SK-N-SH (cell line): ENCODE measurements around the gene TFIP11. TPM values are rescaled to one million over a fixed set of nuclear protein-coding genes. Genes with fewer than 3 reads are reported as not detected.

Experiments used
- CTCF ChIA-PET: fragments of 300-600, 350-600 bp; formaldehyde crosslinking; extraction: SDS; loops from one replicate; lab custom pipeline; 2021; lab: Yijun Ruan, JAX
- POLR2A ChIA-PET: fragments of 350-600 bp; sonication (Branson Sonifier 250); formaldehyde crosslinking; extraction: SDS; loops from one replicate; lab custom pipeline; 2020; ENCODE audit warnings: antibody characterized with exemption, inconsistent platforms; lab: Yijun Ruan, JAX
- DNase-seq: peaks from one replicate; pipeline ENCODE4 v3.0.0; 2012
- H2AFZ ChIP-seq: fragments of 200-600 bp; sonication (generic); 2 replicates; pipeline ENCODE4 v1.8.1; 2016; ENCODE audit warnings: antibody characterized with exemption, mild to moderate bottlenecking, low read depth
- H3F3A ChIP-seq: fragments of 200-600 bp; sonication (generic); replicated peaks from 2 replicates; pipeline ENCODE3; 2016; ENCODE audit warnings: antibody characterized with exemption, mild to moderate bottlenecking; ENCODE audit not compliant: insufficient read depth
- H3K27ac ChIP-seq, 2 experiments: fragments of 200-500 bp in 1 of 2; fragments of 200-600 bp in 1 of 2; sonication (Bioruptor generic) in 1 of 2; sonication (generic), shearing (Covaris generic) in 1 of 2; 2 replicates each; pipeline versions ENCODE4 v1.5.1 to v1.6.1; 2014 to 2016; ENCODE audit warnings: low read depth in 2 of 2, inconsistent platforms in 1 of 2, low read length in 1 of 2, mild to moderate bottlenecking in 1 of 2, mixed read lengths in 1 of 2
- H3K27me3 ChIP-seq: fragments of 200-600 bp; sonication (generic), shearing (Covaris generic); 2 replicates; pipeline ENCODE4 v1.6.1; 2016; ENCODE audit warnings: mixed run types; ENCODE audit not compliant: insufficient read depth
- H3K36me3 ChIP-seq, 2 experiments: fragments of 200-500 bp in 1 of 2; fragments of 200-600 bp in 1 of 2; sonication (Bioruptor generic) in 1 of 2; sonication (generic) in 1 of 2; replicated peaks in 1 of 2; 2 replicates each; pipeline versions ENCODE3 to v1.5.1; 2014 to 2016; ENCODE audit warnings: low read length in 1 of 2, mild to moderate bottlenecking in 1 of 2; ENCODE audit not compliant: insufficient read depth in 2 of 2, control insufficient read depth in 1 of 2
- H3K4me1 ChIP-seq, 2 experiments: fragments of 200-500 bp in 1 of 2; fragments of 200-600 bp in 1 of 2; sonication (Bioruptor generic) in 1 of 2; sonication (generic), shearing (Covaris generic) in 1 of 2; 2 replicates each; pipeline versions ENCODE4 v1.5.1 to v1.6.1; 2014 to 2016; ENCODE audit warnings: low read depth in 1 of 2, low read length in 1 of 2, mixed run types in 1 of 2; ENCODE audit not compliant: insufficient read depth in 2 of 2, control insufficient read depth in 1 of 2
- H3K4me2 ChIP-seq: fragments of 200-600 bp; sonication (generic), shearing (Covaris generic); 2 replicates; pipeline ENCODE4 v1.6.1; 2017; ENCODE audit warnings: mixed run types
- H3K4me3 ChIP-seq, 2 experiments: fragments of 200-500 bp in 1 of 2; fragments of 200-600 bp in 1 of 2; sonication (Bioruptor generic) in 1 of 2; sonication (generic), shearing (Covaris generic) in 1 of 2; 2 replicates each; pipeline versions ENCODE4 v1.5.1 to v1.8.1; 2014 to 2016; ENCODE audit warnings: low read depth in 2 of 2, inconsistent platforms in 1 of 2, low read length in 1 of 2, mild to moderate bottlenecking in 1 of 2, mixed read lengths in 1 of 2, moderate library complexity in 1 of 2
- H3K79me2 ChIP-seq: fragments of 200-600 bp; sonication (generic); 2 replicates; pipeline ENCODE4 v1.8.1; 2017; ENCODE audit warnings: mild to moderate bottlenecking; ENCODE audit not compliant: insufficient read depth
- H3K9ac ChIP-seq: fragments of 200-600 bp; sonication (generic); 2 replicates; pipeline ENCODE4 v1.6.1; 2017; ENCODE audit warnings: mixed run types
- H3K9me2 ChIP-seq: fragments of 200-600 bp; sonication (generic); 2 replicates; pipeline ENCODE4 v1.6.1; 2017; ENCODE audit warnings: mixed run types
- H3K9me3 ChIP-seq: fragments of 200-600 bp; sonication (generic); 2 replicates; pipeline ENCODE4 v1.6.1; 2017; ENCODE audit warnings: mixed run types, mild to moderate bottlenecking, moderate library complexity
- H4K20me1 ChIP-seq: fragments of 200-600 bp; sonication (generic); 2 replicates; pipeline ENCODE4 v1.6.1; 2017; ENCODE audit warnings: mild to moderate bottlenecking, mixed run types; ENCODE audit not compliant: insufficient read depth
- FOXJ3 ChIP-seq: sonication (generic); formaldehyde crosslinking; IDR thresholded peaks from 2 replicates; pipeline ENCODE4 v1.5.1; 2020; ENCODE audit warnings: mild to moderate bottlenecking, missing genetic modification reagents
- FOXM1 ChIP-seq: IDR thresholded peaks from 2 replicates; pipeline ENCODE4 v1.4.0; 2012; ENCODE audit warnings: low read depth, mild to moderate bottlenecking
- MAX ChIP-seq: IDR thresholded peaks from 2 replicates; pipeline ENCODE4 v1.4.0; 2012; ENCODE audit warnings: low read depth
- MEF2A ChIP-seq: IDR thresholded peaks from 2 replicates; pipeline ENCODE4 v1.4.0; 2012; ENCODE audit warnings: low read depth, borderline replicate concordance
- MXI1 ChIP-seq: IDR thresholded peaks from 2 replicates; pipeline ENCODE4 v1.6.1; 2012; ENCODE audit warnings: mild to moderate bottlenecking, low read depth, low read length, improper control_type of control experiment
- NRF1 ChIP-seq: IDR thresholded peaks from 2 replicates; pipeline ENCODE4 v1.6.1; 2012; ENCODE audit warnings: low read depth, mild to moderate bottlenecking, low read length
- REST ChIP-seq: IDR thresholded peaks from 2 replicates; pipeline ENCODE4 v1.6.1; 2012; ENCODE audit warnings: mild to moderate bottlenecking, low read depth, low read length, moderate library complexity
- RXRA ChIP-seq: IDR thresholded peaks from 2 replicates; pipeline ENCODE4 v1.4.0; 2012; ENCODE audit warnings: low read depth, mild to moderate bottlenecking, borderline replicate concordance
- SIN3A ChIP-seq: IDR thresholded peaks from 2 replicates; pipeline ENCODE4 v1.6.1; 2012; ENCODE audit warnings: low read depth, mild to moderate bottlenecking, low read length, moderate library complexity, borderline replicate concordance
- TAF1 ChIP-seq: IDR thresholded peaks from 2 replicates; pipeline ENCODE4 v1.6.1; 2012; ENCODE audit warnings: low read depth, mild to moderate bottlenecking, low read length, moderate library complexity, borderline replicate concordance
- TEAD4 ChIP-seq: IDR thresholded peaks from 2 replicates; pipeline ENCODE4 v1.4.0; 2012; ENCODE audit warnings: mild to moderate bottlenecking, borderline replicate concordance; ENCODE audit not compliant: insufficient read depth
- ZBTB33 ChIP-seq: IDR thresholded peaks from 2 replicates; pipeline ENCODE4 v1.4.0; 2012; ENCODE audit warnings: low read depth, borderline replicate concordance
- WGBS: methylation state at CpG from one replicate; pipeline ENCODE4 v1.1.6; 2017; ENCODE audit warnings: low lambda C conversion rate; 5-methylcytosine and 5-hydroxymethylcytosine counted together
- polyA plus RNA-seq, 3 experiments: library from polyadenylated mRNA; depleted of rRNA; stranded (reverse); fragments of >200 nt; gene quantifications; 2 replicates each; pipeline ENCODE4 v1.2.3, GENCODE V29; 2012

Gene TFIP11
- polyA plus RNA-seq, 1 of the 3 experiments (the other 2 are of a cell fraction) = 32.8 TPM

- peaks cover 81% of the 10 kb centered on the region for H3K79me2 ChIP-seq
- H3K9me2 ChIP-seq = no peaks in the 10 kb centered on the region
- DNase-seq = no peak
- peak overlapping the region; percentile 68 to 83 for H3K27ac ChIP-seq
- H3K4me1 ChIP-seq = peaks cover 4 to 27% of the 10 kb centered on the region in 2 experiments; a peak in 3 of 4 replicates
- peak overlapping the region; percentile 81 to 89 for H3K4me3 ChIP-seq
- no peak for TF ChIP-seq SIN3A
- TF ChIP-seq REST = peak; percentile 50; the same call in 1 of the 2 replicates
- TF ChIP-seq MEF2A = no peak
- TF ChIP-seq RXRA = no peak
- TF ChIP-seq TAF1 = no peak
- TF ChIP-seq MXI1 = no peak
- TF ChIP-seq NRF1 = no peak
- no peak for TF ChIP-seq FOXJ3 (CRISPR knock-in tag)
- peak overlapping the region; percentile 89 for H3K4me2 ChIP-seq
- H3K9me3 ChIP-seq = no peaks in the 10 kb centered on the region
- 18% methylated on average over 7 of the region's 7 CpGs for WGBS
- ChIA-PET CTCF (interaction anchor here (1.0 to 2.0 kb wide), 5 partner anchors 9 to 182 kb away, joined by 3 to 7 read pairs (median 3); no protein-coding TSS in a partner anchor), POLR2A (interaction anchor here (1.0 to 1.6 kb wide), 5 partner anchors 16 to 186 kb away, joined by 3 to 7 read pairs (median 3); partner anchors contain the start of gene TFIP11)
- peak overlapping the region; percentile 71 for H2AFZ ChIP-seq
- no peaks in the 10 kb centered on the region for H3F3A ChIP-seq
- H4K20me1 ChIP-seq = no peaks in the 10 kb centered on the region
- H3K36me3 ChIP-seq = peaks cover 0 to 5% of the 10 kb centered on the region in 2 experiments
- peak overlapping the region; percentile 93 for H3K9ac ChIP-seq
- H3K27me3 ChIP-seq = no peaks in the 10 kb centered on the region
Measured at GRCh38 chr22:26483043-26483438, 29.2 kb downstream of the TFIP11 start.

GRCh38 chr22:26482161-26482560, 30.1 kb downstream of the TFIP11 start:
- TF ChIP-seq ZBTB33 (no peak), FOXM1 (no peak), TEAD4 (no peak), MAX (no peak)
- H3K79me2 ChIP-seq = peaks cover 87% of the 10 kb centered on the region
- POLR2A ChIA-PET = interaction anchor here (0.6 to 1.6 kb wide), 2 partner anchors 22 to 187 kb away, joined by 3 read pairs; no protein-coding TSS in a partner anchor
- H3K27me3 ChIP-seq = no peaks in the 10 kb centered on the region
- H3K4me1 ChIP-seq = peaks cover 4 to 27% of the 10 kb centered on the region in 2 experiments; a peak in 3 of 4 replicates
- H3K9me2 ChIP-seq = no peaks in the 10 kb centered on the region
- CTCF ChIA-PET = interaction anchor here (0.6 to 2.0 kb wide), 5 partner anchors 9 to 1280 kb away, joined by 3 to 7 read pairs (median 3); no protein-coding TSS in a partner anchor
- peak overlapping the region; percentile 89; the same call in 1 of the 2 replicates for H3K4me2 ChIP-seq
- no peaks in the 10 kb centered on the region for H3F3A ChIP-seq
- H3K36me3 ChIP-seq = peaks cover 0 to 9% of the 10 kb centered on the region in 2 experiments
- no peak overlapping the region for H3K27ac ChIP-seq
- DNase-seq = no peak
- WGBS = 88% methylated on average over 5 of the region's 5 CpGs
- H2AFZ ChIP-seq = no peak overlapping the region
- no peak overlapping the region for H3K4me3 ChIP-seq
- no peak overlapping the region for H3K9ac ChIP-seq
- H3K9me3 ChIP-seq = no peaks in the 10 kb centered on the region
- H4K20me1 ChIP-seq = no peaks in the 10 kb centered on the region
